ENCODE data around the gene AXIN2. TPM values are rescaled to one million over a fixed set of nuclear protein-coding genes. Genes with fewer than 3 reads are reported as not detected.

The AXIN2 gene
- total and polyA plus RNA-seq, 10 of the 15 experiments (the other 5 are each of a cell fraction or from before 2014, with no cell fraction given) = 0.47 to 7.8 (median 3.1) TPM

DNA sequence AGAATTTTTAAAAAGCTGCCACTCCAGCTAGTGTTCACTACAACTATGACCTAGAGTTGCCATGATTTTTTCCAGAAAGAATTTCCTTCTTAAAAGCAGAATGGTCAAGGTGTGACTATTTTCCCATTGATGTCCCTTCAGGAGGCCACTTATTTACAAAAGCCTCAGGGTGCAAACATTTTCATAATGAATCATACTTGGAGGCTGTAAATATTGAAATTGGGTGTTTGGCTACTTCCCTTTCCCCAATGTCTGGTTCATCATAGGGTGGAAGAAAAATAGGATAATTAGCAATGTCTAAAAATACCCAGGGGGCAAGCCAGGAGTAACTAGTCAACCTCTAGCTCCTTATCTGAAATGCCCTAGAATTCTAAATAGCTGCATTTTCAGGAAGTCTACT is 18.8 kb downstream of the AXIN2 start:
- in situ Hi-C loops (cut with MboI) = no loop called here
- POLR2A ChIA-PET = no interaction called here
- H3K27me3 ChIP-seq (replicated peaks in 1 of 2; ENCODE audit: control insufficient read depth in 2 of 2, insufficient read depth in 2 of 2, low read length in 1 of 2) = no peaks in the 10 kb centered on the region
- H3K4me3 ChIP-seq = no peak overlapping the region
- ATAC-seq (no peak), FAIRE-seq (no peak), DNase-seq (ENCODE audit: low read depth, low spot score) (no peak)
- SMC1A ChIA-PET (ENCODE audit: uncharacterized antibody, unreplicated experiment) = interaction anchor here (2.7 kb wide), 1 partner anchor 14 kb away, joined by 10 read pairs; no protein-coding TSS in a partner anchor
- H3K9ac ChIP-seq (ENCODE audit: control insufficient read depth, insufficient read depth, low read length) = no peak overlapping the region
- H4K20me1 ChIP-seq (ENCODE audit: control insufficient read depth, insufficient read depth) = no peaks in the 10 kb centered on the region
- H2AFZ ChIP-seq (ENCODE audit: control insufficient read depth, low read depth, low read length) = no peak overlapping the region
- no peaks in the 10 kb centered on the region for H3K9me3 ChIP-seq (replicated peaks; ENCODE audit: control insufficient read depth, insufficient read depth, low read length)
- no peaks in the 10 kb centered on the region for H3K79me2 ChIP-seq (ENCODE audit: control insufficient read depth, insufficient read depth, low read length)
- RAD21 ChIA-PET (ENCODE audit: unreplicated experiment) = no interaction called here
- intact Hi-C loops (cut with micrococcal nuclease; ENCODE audit: unreplicated experiment) = no loop called here
- BruUV-seq (replicated peaks) = no TSS peak
- H3K4me1 ChIP-seq (ENCODE audit: control insufficient read depth, insufficient read depth, low read length) = no peaks in the 10 kb centered on the region
- no peak overlapping the region for H3K4me2 ChIP-seq (ENCODE audit: control insufficient read depth, insufficient read depth)
- no peak overlapping the region for H3K27ac ChIP-seq (ENCODE audit: control insufficient read depth, insufficient read depth)
- peaks cover 0 to 7% of the 10 kb centered on the region in 2 experiments; a peak in 2 of 4 replicates for H3K36me3 ChIP-seq (ENCODE audit: control insufficient read depth in 2 of 2, insufficient read depth in 2 of 2, low read length in 1 of 2)
- CTCF ChIA-PET = no interaction called here
- TF ChIP-seq SIN3A (IDR thresholded peaks at IDR 0.05; ENCODE audit: low read depth, low read length) (no peak), BCLAF1 (IDR thresholded peaks at IDR 0.05) (no peak), ASH2L (IDR thresholded peaks at IDR 0.05; ENCODE audit: borderline replicate concordance, low read depth) (no peak), IRF4 (IDR thresholded peaks at IDR 0.05; ENCODE audit: low read depth, low read length) (no peak), TARDBP (IDR thresholded peaks at IDR 0.05; ENCODE audit: borderline replicate concordance) (no peak), SRF (IDR thresholded peaks at IDR 0.05; ENCODE audit: low read depth in 2 of 2, low read length in 2 of 2) (no peak), RAD51 (IDR thresholded peaks at IDR 0.05) (no peak), CBX3 (IDR thresholded peaks at IDR 0.05; ENCODE audit: borderline replicate concordance, low read depth) (no peak), CREM (IDR thresholded peaks at IDR 0.05; ENCODE audit: low read depth) (no peak), TBL1XR1 (IDR thresholded peaks at IDR 0.05; ENCODE audit: low read depth, low read length) (no peak), EZH2 (IDR thresholded peaks at IDR 0.05; ENCODE audit: borderline replicate concordance, control insufficient read depth, low read depth, low read length) (no peak), PAX8 (IDR thresholded peaks at IDR 0.05) (no peak), RCOR1 (conservative IDR thresholded peaks at IDR 0.05; ENCODE audit: low read depth, low read length) (no peak), YBX1 (IDR thresholded peaks at IDR 0.05) (no peak), SIX5 (IDR thresholded peaks at IDR 0.05; ENCODE audit: low read depth, low read length, severe bottlenecking) (no peak)
- TF ChIP-seq, protein P1, sequence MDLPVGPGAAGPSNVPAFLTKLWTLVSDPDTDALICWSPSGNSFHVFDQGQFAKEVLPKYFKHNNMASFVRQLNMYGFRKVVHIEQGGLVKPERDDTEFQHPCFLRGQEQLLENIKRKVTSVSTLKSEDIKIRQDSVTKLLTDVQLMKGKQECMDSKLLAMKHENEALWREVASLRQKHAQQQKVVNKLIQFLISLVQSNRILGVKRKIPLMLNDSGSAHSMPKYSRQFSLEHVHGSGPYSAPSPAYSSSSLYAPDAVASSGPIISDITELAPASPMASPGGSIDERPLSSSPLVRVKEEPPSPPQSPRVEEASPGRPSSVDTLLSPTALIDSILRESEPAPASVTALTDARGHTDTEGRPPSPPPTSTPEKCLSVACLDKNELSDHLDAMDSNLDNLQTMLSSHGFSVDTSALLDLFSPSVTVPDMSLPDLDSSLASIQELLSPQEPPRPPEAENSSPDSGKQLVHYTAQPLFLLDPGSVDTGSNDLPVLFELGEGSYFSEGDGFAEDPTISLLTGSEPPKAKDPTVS (IDR thresholded peaks at IDR 0.05; ENCODE audit: low read depth, low read length) = no peak
- TF ChIP-seq, protein P2, sequence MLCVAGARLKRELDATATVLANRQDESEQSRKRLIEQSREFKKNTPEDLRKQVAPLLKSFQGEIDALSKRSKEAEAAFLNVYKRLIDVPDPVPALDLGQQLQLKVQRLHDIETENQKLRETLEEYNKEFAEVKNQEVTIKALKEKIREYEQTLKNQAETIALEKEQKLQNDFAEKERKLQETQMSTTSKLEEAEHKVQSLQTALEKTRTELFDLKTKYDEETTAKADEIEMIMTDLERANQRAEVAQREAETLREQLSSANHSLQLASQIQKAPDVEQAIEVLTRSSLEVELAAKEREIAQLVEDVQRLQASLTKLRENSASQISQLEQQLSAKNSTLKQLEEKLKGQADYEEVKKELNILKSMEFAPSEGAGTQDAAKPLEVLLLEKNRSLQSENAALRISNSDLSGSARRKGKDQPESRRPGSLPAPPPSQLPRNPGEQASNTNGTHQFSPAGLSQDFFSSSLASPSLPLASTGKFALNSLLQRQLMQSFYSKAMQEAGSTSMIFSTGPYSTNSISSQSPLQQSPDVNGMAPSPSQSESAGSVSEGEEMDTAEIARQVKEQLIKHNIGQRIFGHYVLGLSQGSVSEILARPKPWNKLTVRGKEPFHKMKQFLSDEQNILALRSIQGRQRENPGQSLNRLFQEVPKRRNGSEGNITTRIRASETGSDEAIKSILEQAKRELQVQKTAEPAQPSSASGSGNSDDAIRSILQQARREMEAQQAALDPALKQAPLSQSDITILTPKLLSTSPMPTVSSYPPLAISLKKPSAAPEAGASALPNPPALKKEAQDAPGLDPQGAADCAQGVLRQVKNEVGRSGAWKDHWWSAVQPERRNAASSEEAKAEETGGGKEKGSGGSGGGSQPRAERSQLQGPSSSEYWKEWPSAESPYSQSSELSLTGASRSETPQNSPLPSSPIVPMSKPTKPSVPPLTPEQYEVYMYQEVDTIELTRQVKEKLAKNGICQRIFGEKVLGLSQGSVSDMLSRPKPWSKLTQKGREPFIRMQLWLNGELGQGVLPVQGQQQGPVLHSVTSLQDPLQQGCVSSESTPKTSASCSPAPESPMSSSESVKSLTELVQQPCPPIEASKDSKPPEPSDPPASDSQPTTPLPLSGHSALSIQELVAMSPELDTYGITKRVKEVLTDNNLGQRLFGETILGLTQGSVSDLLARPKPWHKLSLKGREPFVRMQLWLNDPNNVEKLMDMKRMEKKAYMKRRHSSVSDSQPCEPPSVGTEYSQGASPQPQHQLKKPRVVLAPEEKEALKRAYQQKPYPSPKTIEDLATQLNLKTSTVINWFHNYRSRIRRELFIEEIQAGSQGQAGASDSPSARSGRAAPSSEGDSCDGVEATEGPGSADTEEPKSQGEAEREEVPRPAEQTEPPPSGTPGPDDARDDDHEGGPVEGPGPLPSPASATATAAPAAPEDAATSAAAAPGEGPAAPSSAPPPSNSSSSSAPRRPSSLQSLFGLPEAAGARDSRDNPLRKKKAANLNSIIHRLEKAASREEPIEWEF (IDR thresholded peaks at IDR 0.05; ENCODE audit: insufficient replicate concordance, low read depth, low read length) = no peak
